Upper lobe of left lung (tissue), 4 donors: ENCODE measurements around the gene NEK2.
"Not testable (repeated sequence)": the region's sequence is repeated elsewhere in the genome, so short reads cannot be mapped to it uniquely, and the experiment has no call there.

Source experiments
- EP300 ChIP-seq, 4 donors: sonication (generic); formaldehyde crosslinking; IDR thresholded peaks; one replicate each; pipeline ENCODE4 v1.5.1; 2017; ENCODE audit warnings: antibody characterized with exemption in 4 of 4, control low read depth in 2 of 4
- POLR2A ChIP-seq, 4 donors: fragments of 450-650 bp; IDR thresholded peaks; one replicate each; pipeline ENCODE4 v1.5.1; 2016 to 2017; ENCODE audit warnings: antibody characterized with exemption in 4 of 4, mild to moderate bottlenecking in 2 of 4
- TF ChIP-seq, protein P1 (sequence below), 6 experiments: fragments of 450-650 bp in 4 of 6; fragments of 200-600 bp in 2 of 6; sonication (generic) in 2 of 6; IDR thresholded peaks; one replicate each; pipeline ENCODE4 v1.5.1; 2016 to 2019; ENCODE audit warnings: antibody characterized with exemption in 6 of 6

DNA sequence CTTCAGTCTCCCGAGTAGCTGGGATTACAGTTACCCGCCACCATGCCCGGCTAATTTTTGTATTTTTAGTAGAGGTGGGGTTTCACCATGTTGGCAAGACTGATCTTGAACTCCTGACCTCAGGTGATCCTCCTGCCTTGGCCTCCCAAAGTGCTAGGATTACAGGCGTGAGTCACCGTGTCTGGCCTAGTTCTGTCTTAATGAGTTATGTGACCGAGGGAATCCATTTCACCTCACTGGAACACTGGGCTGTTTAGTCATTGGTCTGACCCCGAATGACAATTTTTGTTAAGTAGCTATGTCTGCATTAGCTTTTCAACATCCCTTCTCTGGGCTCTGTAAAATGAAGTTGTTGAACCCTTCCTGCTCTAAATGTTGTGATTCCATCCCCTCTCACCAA is 6.8 kb upstream of the NEK2 start:
- not testable (repeated sequence) for TF ChIP-seq EP300, POLR2A (IDR thresholded peaks at IDR 0.05)
- TF ChIP-seq, protein P1, sequence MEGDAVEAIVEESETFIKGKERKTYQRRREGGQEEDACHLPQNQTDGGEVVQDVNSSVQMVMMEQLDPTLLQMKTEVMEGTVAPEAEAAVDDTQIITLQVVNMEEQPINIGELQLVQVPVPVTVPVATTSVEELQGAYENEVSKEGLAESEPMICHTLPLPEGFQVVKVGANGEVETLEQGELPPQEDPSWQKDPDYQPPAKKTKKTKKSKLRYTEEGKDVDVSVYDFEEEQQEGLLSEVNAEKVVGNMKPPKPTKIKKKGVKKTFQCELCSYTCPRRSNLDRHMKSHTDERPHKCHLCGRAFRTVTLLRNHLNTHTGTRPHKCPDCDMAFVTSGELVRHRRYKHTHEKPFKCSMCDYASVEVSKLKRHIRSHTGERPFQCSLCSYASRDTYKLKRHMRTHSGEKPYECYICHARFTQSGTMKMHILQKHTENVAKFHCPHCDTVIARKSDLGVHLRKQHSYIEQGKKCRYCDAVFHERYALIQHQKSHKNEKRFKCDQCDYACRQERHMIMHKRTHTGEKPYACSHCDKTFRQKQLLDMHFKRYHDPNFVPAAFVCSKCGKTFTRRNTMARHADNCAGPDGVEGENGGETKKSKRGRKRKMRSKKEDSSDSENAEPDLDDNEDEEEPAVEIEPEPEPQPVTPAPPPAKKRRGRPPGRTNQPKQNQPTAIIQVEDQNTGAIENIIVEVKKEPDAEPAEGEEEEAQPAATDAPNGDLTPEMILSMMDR (IDR thresholded peaks at IDR 0.05), result not testable (repeated sequence)
